Measurements from ENCODE around the gene OTOA. TPM values are rescaled to one million over a fixed set of nuclear protein-coding genes. Genes with fewer than 3 reads are reported as not detected.
"Not testable (repeated sequence)": the region's sequence is repeated elsewhere in the genome, so short reads cannot be mapped to it uniquely, and the experiment has no call there.

Gene OTOA
- total RNA-seq, 1 experiment from 2014 or later: not detected

DNA sequence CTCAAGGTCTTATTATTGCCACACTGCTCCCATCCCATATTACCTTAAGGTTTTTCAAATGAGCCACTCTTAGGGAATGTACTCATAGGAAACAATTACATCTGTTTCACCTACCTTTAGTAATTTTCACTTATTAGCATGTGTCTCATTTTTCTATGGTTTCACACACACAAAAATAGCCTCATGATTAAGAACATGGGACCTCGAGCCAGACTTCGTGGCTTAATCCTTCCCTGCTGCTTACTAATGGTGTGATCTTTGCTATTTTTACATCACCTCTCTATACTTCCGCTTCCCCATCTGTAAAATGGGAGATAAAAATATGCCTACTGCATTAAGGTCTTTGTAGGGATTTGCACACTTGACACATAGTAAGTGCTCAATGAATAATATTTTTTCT lies 38.5 kb downstream of the OTOA start:
- H3K4me1 ChIP-seq (replicated peaks): no peaks in the 10 kb centered on the region
- DNase-seq (ENCODE audit: low read depth in 1 of 2, low spot score in 2 of 2): no peak
- no peak overlapping the region for H3K27ac ChIP-seq
- H3K9me3 ChIP-seq (replicated peaks): no peaks in the 10 kb centered on the region
- no peak overlapping the region for H3K4me3 ChIP-seq
- H3K27me3 ChIP-seq (replicated peaks): peaks cover 5% of the 10 kb centered on the region; the same call in 1 of the 2 replicates
- no peaks in the 10 kb centered on the region for H3K36me3 ChIP-seq

DNA sequence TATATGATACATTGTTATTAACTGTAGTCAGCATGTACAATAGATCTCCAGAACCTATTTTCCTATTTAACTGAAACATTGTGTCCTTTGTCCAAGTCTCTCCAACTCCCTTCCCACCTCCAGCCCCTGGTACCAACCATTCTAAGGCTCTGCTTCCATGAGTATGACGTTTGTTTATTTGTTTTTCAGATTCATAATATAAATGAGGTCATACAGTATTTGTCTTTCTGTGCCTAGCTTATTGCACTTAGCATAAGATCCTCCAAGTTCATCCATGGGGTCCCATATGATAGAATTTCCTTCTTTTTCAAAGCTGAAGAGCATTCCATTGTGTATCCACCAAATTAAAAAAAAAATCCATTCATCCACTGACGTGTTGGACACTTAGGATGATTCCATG lies 39.4 kb downstream of the OTOA start:
- H3K4me1 ChIP-seq (replicated peaks): no peaks in the 10 kb centered on the region
- no peaks in the 10 kb centered on the region; the same call in none of the 2 replicates for H3K27me3 ChIP-seq (replicated peaks)
- no peak for DNase-seq (ENCODE audit: low read depth in 1 of 2, low spot score in 2 of 2)
- no peak overlapping the region for H3K27ac ChIP-seq
- no peaks in the 10 kb centered on the region for H3K9me3 ChIP-seq (replicated peaks)
- no peak overlapping the region for H3K4me3 ChIP-seq
- H3K36me3 ChIP-seq: no peaks in the 10 kb centered on the region

DNA sequence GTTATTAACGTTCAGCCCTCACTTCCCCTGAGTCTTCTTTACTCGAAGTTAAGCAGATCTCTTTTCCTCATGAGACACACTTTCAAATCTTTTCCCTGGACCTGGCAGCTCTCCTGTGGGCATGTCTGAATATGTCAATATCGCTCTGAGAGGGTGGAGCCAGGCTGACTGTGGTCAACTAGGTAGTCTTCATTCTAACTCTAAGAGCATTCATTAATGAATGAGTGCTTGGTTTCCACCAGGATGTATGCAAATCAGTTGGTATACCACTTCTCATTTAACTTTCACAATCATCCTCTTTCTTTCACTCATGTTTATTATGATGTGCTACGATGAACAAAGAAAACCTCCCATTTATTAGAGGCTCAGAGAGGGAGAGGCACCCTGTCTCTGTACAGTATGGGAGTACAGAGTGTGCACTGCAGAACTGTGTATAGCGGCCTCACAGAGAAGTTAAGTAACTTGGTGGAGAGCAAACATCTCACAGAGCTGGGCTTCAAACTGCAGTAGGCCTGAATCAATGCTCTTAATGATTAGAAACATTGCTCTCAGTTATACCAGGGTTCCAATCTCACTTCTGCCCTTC lies 39.9 kb downstream of the OTOA start:
- H3K4me1 ChIP-seq (replicated peaks): no peaks in the 10 kb centered on the region
- H3K36me3 ChIP-seq: no peaks in the 10 kb centered on the region
- no peak overlapping the region for H3K4me3 ChIP-seq
- no peaks in the 10 kb centered on the region for H3K9me3 ChIP-seq (replicated peaks)
- no peak overlapping the region for H3K27ac ChIP-seq
- no peaks in the 10 kb centered on the region; the same call in none of the 2 replicates for H3K27me3 ChIP-seq (replicated peaks)
- DNase-seq (ENCODE audit: low read depth in 1 of 2, low spot score in 2 of 2): no peak

DNA sequence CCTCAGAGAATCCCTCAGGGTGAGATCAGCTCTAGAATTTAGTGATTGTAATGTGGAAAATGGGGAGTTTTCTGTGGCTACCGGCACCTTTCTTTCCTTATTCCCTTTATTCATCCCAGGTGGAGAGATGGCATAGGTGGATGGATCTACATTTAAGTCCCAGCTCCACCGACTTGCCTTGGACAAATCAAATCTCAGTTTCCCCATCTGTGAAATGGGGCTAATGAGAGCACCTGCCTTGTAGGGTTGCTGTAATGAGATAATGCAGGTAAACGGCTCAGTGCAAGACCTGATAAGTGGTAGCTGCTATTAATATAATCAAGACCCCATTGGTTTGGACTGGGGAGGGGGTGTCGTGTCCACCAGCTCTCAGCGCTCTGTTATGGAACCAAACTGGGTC lies 40.5 kb downstream of the OTOA start:
- Histone ChIP-seq H3K27me3 (replicated peaks) (no peaks in the 10 kb centered on the region; the same call in none of the 2 replicates), H3K4me3 (no peak overlapping the region), H3K9me3 (replicated peaks) (no peaks in the 10 kb centered on the region), H3K4me1 (replicated peaks) (no peaks in the 10 kb centered on the region), H3K36me3 (no peaks in the 10 kb centered on the region), H3K27ac (no peak overlapping the region)
- no peak for DNase-seq (ENCODE audit: low read depth in 1 of 2, low spot score in 2 of 2)

DNA sequence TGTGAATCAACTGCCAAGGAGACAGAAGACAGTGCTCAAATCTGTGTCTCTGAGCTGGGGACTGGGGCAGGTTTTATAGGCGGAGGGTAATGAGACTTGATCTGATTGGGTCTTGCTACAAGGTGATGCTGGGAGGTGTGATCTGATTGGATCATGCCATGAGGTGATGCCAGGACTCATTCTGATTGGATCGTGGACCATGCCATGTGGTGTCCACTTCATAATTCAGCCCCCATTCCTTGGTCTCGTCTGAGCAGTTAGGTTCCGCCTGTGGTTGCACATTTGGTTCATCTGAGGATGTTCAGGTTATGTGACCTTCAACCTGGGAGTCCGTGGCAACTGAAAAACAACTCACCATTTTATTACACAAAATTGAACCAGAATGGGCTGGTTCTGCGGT lies 41.0 kb downstream of the OTOA start:
- no peaks in the 10 kb centered on the region; the same call in none of the 2 replicates for H3K27me3 ChIP-seq (replicated peaks)
- no peak overlapping the region for H3K27ac ChIP-seq
- H3K4me1 ChIP-seq (replicated peaks): no peaks in the 10 kb centered on the region
- no peak overlapping the region for H3K4me3 ChIP-seq
- H3K9me3 ChIP-seq (replicated peaks): no peaks in the 10 kb centered on the region
- no peak for DNase-seq (ENCODE audit: low read depth in 1 of 2, low spot score in 2 of 2)
- no peaks in the 10 kb centered on the region for H3K36me3 ChIP-seq

DNA sequence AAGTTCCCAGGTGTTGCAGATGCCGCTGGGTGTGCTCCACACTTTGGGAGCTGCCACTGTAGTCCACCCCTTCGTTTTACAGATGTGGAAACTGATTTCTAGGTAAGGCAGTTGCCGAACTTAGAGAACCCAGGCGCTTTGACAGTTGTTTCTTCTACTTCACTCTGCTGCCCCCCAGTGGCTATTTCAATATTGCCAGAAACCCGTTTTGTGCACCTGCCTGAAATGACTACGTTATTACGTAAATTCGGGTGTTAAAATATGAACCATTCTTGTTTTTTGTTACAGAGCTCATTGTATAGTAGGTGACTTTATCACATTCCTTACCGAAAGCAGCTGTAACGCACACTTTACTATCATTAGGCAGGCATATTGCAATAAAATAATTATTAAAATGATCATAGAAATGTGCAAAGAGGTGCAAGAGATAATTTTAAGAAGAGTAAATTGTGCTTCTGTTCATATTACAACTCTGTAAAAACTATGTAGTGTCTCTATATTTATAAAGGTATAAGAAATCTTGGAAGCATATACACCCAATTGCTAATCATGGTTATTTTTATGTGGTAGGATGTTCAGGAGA lies 44.9 kb downstream of the OTOA start:
- Histone ChIP-seq H3K9me3 (replicated peaks) (no peaks in the 10 kb centered on the region), H3K27me3 (replicated peaks) (peaks cover 6% of the 10 kb centered on the region), H3K4me1 (replicated peaks) (no peaks in the 10 kb centered on the region), H3K4me3 (no peak overlapping the region), H3K36me3 (no peaks in the 10 kb centered on the region), H3K27ac (no peak overlapping the region)
- peak; percentile 23 to 68 for DNase-seq (ENCODE audit: low read depth in 1 of 2, low spot score in 2 of 2)

DNA sequence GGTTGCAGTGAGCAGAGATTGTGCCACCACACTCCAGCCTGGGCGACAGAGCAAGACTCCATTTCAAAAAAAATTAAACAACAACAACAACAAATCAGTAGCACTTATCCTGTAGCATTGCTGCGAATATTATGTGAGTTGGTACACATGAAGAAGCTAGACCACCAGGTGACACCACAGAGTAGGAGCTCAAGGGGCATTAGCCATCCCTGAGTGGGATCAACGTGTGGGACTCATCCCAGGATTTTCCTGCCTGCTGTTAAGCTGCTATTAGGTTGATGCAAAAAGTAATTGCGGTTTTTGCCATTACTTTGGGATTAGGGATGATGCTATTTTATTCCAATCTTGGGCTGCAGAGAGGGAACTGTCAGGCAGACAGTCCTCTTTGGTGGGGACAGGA lies 47.2 kb downstream of the OTOA start:
- no peak overlapping the region for H3K4me3 ChIP-seq

DNA sequence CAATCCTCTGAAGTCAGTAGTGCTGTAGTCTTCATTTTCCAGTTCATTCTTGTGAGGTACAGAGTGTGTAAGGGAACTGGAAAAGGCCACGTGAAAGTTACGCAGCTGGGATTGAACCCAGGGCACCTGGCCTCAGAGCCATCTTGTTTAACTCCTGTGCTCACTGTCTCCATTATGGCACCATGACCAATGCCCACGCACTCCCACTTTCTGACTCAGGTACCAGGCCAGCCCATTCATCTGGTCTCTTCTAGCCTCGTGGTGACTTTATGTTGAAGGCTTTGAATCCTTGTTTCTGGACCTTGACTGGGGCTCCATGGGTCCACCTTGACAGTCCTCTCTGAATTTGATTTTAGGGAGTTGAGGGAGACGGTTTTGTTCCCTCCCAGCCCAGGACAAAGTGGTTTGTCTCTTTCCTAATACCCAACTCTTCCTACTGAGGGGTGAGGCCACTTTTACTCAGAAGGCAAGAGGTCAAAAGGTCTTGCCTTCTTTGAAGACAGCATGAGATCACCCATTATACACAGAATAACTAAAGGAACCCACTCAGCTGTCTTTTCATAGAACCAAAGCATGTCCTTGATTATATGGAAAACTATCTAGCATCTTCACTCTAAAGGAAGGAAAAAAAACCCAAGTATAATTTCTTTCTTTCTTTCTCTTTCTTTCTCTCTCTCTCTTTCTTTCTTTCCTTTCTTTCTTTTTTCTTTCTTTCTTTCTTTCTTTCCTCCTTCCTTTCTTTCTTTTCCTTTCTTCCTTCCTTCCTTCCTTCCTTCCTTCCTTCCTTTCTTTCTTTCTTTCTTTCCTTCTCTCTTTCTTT lies 50.0 kb downstream of the OTOA start:
- Histone ChIP-seq H3K27me3 (replicated peaks) (peaks cover 14% of the 10 kb centered on the region), H3K4me3 (no peak overlapping the region), H3K36me3 (no peaks in the 10 kb centered on the region), H3K4me1 (replicated peaks) (no peaks in the 10 kb centered on the region), H3K9me3 (replicated peaks) (no peaks in the 10 kb centered on the region), H3K27ac (no peak overlapping the region)
- no peak for DNase-seq (ENCODE audit: low read depth in 1 of 2, low spot score in 2 of 2)

More for the DNA sequence above, 47.2 kb downstream of the OTOA start:
- Histone ChIP-seq H3K4me1 (replicated peaks) (no peaks in the 10 kb centered on the region), H3K27me3 (replicated peaks) (peaks cover 6% of the 10 kb centered on the region), H3K36me3 (no peaks in the 10 kb centered on the region), H3K27ac (no peak overlapping the region), H3K9me3 (replicated peaks) (no peaks in the 10 kb centered on the region)
- no peak for DNase-seq (ENCODE audit: low read depth in 1 of 2, low spot score in 2 of 2)

DNA sequence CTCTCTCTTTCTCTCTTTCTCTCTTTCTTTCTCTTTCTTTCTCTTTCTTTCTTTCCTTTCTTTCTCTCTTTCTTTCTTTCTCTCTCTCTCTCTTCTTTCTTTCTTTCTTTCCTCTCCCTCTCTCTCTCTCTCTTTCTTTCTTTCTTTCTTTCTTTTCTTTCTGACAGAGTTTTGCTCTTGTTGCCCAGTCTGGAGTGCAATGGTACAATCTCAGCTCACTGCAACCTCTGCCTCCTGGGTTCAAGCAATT lies 50.5 kb downstream of the OTOA start:
- H3K4me3 ChIP-seq; H3K4me1 ChIP-seq (replicated peaks); H3K36me3 ChIP-seq; H3K27ac ChIP-seq; H3K9me3 ChIP-seq (replicated peaks); DNase-seq (ENCODE audit: low read depth in 1 of 2, low spot score in 2 of 2): not testable (repeated sequence)
- H3K27me3 ChIP-seq (replicated peaks): peaks cover 14% of the 10 kb centered on the region

DNA sequence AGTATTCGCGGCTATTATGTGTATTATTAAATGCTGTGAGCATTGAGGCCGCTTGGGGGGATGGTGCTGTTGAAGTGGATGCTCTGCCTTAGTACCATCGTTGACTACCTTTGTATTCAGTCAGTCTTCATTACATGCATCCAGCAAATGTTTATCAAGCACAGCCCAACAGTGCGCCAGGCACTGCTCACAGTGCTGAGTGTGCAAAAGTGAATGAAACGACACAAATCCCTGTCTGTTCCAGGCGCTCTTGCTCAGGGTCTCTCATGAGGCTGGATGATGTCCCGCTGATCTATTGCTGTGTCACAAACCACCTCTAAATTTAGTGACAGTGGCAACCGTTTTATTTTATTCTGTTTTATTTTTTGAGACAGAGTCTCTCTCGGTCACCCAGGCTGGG lies 53.8 kb downstream of the OTOA start:
- Histone ChIP-seq H3K4me1 (replicated peaks) (no peaks in the 10 kb centered on the region), H3K36me3 (no peaks in the 10 kb centered on the region), H3K27me3 (replicated peaks) (peaks cover 14% of the 10 kb centered on the region; the same call in 1 of the 2 replicates), H3K9me3 (replicated peaks) (no peaks in the 10 kb centered on the region), H3K4me3 (no peak overlapping the region), H3K27ac (no peak overlapping the region)
- DNase-seq (ENCODE audit: low read depth in 1 of 2, low spot score in 2 of 2): no peak

DNA sequence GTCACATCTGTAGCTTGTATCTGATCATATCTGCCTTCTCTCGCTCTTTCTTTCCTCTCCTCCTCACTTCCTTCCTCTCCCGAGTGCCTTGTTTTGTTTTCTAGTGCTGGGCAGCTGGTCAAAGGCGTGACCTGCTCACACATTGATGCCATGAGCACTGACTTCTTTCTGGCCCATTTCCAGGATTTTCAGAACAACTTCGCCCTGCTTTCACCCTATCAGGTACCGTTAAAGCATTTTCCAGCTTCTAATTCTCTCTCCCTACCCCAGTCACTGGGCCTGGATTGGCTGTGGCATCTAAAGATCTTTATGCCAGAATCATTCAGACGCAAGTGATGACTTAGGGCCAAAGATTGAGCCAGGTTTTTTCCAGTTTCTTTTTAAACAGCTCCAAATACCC lies 55.5 kb downstream of the OTOA start:
- Histone ChIP-seq H3K27me3 (replicated peaks) (peaks cover 8% of the 10 kb centered on the region; the same call in 1 of the 2 replicates), H3K27ac (no peak overlapping the region), H3K4me3 (no peak overlapping the region), H3K9me3 (replicated peaks) (no peaks in the 10 kb centered on the region), H3K4me1 (replicated peaks) (no peaks in the 10 kb centered on the region), H3K36me3 (no peaks in the 10 kb centered on the region)
- no peak for DNase-seq (ENCODE audit: low read depth in 1 of 2, low spot score in 2 of 2)

DNA sequence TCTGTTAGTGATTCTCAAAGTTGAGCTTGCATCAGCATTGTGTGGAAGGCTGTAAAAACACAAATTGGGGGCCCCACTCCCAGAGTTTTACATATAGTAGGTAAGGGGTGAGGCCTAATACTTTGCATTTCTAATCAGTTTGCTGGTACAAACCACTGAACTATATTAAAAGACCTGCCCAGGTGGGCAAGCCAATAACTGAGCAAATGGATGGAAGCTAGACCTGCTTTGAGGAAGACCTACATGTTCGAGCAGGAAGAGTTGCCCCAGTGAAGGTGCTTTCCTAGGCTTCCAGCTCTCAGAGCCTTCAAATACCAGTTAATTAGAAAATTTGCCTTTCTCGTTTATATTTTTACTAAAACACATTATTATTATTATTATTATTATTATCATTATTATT lies 56.8 kb downstream of the OTOA start:
- Histone ChIP-seq H3K36me3 (no peaks in the 10 kb centered on the region), H3K4me3 (no peak overlapping the region), H3K9me3 (replicated peaks) (no peaks in the 10 kb centered on the region), H3K27ac (no peak overlapping the region), H3K27me3 (replicated peaks) (peaks cover 8% of the 10 kb centered on the region; the same call in 1 of the 2 replicates), H3K4me1 (replicated peaks) (no peaks in the 10 kb centered on the region)
- DNase-seq (ENCODE audit: low read depth in 1 of 2, low spot score in 2 of 2): no peak

DNA sequence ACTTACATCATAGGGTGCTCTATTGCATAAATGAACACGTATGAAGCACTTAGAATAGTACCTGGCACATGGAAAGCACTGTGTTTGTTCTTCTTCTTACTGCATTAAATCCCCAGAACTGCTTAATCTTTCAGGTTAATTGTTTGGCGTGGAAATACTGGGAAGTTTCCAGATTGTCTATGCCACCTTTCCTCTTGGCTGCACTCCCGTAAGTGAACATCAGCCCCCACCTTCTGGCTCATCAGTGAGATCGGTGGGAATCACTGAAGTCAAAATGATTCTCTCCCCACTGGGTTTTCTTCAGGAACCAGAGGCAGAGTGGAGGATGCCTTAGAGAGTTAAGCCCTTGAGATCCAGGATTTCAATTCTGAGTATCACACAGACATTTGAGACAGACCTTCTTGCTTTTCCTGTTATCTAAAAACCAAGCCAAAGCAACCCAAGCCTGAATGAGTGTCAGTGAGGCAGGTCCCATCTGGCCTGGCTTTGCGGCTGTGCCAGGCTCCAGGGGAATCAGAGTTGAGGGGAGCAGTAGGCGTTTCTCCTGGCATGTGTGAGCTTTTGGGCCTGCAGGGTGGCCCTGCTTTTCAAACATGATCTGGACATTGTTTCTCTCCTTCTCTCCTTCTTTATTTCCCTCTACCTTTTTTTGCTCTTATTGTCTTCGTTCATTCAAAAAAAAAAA lies 59.1 kb downstream of the OTOA start:
- H3K4me1 ChIP-seq (replicated peaks): no peaks in the 10 kb centered on the region
- H3K27me3 ChIP-seq (replicated peaks): 0 out of 2 replicates have a peak, but pooled peaks cover 2% of the 10 kb centered on the region
- no peaks in the 10 kb centered on the region for H3K36me3 ChIP-seq
- DNase-seq (ENCODE audit: low read depth in 1 of 2, low spot score in 2 of 2): no peak
- H3K9me3 ChIP-seq (replicated peaks): no peaks in the 10 kb centered on the region
- H3K27ac ChIP-seq: no peak overlapping the region
- H3K4me3 ChIP-seq: no peak overlapping the region

DNA sequence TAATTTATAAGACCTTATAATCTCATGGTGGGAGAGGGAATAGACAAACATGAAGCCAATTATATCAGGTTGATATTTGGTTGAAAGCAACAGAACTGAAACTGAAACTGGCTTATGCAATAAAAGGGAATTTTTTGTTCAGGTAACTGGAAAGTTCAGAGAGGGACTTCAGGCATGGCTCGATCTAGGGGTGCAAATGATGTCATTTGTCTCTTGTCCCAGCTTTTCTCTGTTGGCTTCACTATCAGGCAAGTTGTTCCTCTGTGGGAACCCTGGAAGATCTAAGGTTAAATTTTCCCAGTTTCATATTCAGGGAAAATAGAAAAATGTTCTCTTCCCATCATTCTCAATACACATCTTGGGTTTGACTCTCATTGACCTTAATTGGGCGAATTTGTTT lies 59.8 kb downstream of the OTOA start:
- Histone ChIP-seq H3K4me3 (no peak overlapping the region), H3K4me1 (replicated peaks) (no peaks in the 10 kb centered on the region), H3K36me3 (no peaks in the 10 kb centered on the region), H3K9me3 (replicated peaks) (no peaks in the 10 kb centered on the region), H3K27ac (no peak overlapping the region), H3K27me3 (replicated peaks) (no peaks in the 10 kb centered on the region)
- no peak for DNase-seq (ENCODE audit: low read depth in 1 of 2, low spot score in 2 of 2)

Data from SJSA1 (cell line).